ENCODE data around the gene TOM1.

TOM1 gene

GRCh38 chr22:35377735-35378134 is 78.0 kb downstream of the TOM1 start:
- no peak for TF ChIP-seq CTCF (IDR thresholded peaks at IDR 0.05; ENCODE audit: extremely low read depth, missing control alignments)
- no peak for DNase-seq (ENCODE audit: low spot score)

GRCh38 chr22:35378621-35379020 is 78.9 kb downstream of the TOM1 start:
- no peak for DNase-seq (ENCODE audit: low spot score)
- TF ChIP-seq CTCF (IDR thresholded peaks at IDR 0.05; ENCODE audit: extremely low read depth, missing control alignments) = no peak

GRCh38 chr22:35379146-35379993 is 79.7 kb downstream of the TOM1 start:
- no peak for TF ChIP-seq CTCF (IDR thresholded peaks at IDR 0.05; ENCODE audit: extremely low read depth, missing control alignments)
- no peak for DNase-seq (ENCODE audit: low spot score)

- DNase-seq (ENCODE audit: low spot score) = no peak
- no peak for TF ChIP-seq CTCF (IDR thresholded peaks at IDR 0.05; ENCODE audit: extremely low read depth, missing control alignments)
These were observed 80.3 kb downstream of the TOM1 start for GRCh38 chr22:35380013-35380412.

GRCh38 chr22:35380537-35381423 is 81.1 kb downstream of the TOM1 start, which contains the start of gene HMOX1:
Gene HMOX1 (plus strand): TSS chr22:35381096. CDS start chr22:35381174, 78 bp downstream.
- peak; percentile 89 for DNase-seq (ENCODE audit: low spot score)
- no peak for TF ChIP-seq CTCF (IDR thresholded peaks at IDR 0.05; ENCODE audit: extremely low read depth, missing control alignments)

- DNase-seq (ENCODE audit: low spot score) = no peak
- no peak for TF ChIP-seq CTCF (IDR thresholded peaks at IDR 0.05; ENCODE audit: extremely low read depth, missing control alignments)
These were observed 81.8 kb downstream of the TOM1 start for GRCh38 chr22:35381424-35382009.
